ENCODE measurements around the gene BHLHE40. TPM values are rescaled to one million over a fixed set of nuclear protein-coding genes. Genes with fewer than 3 reads are reported as not detected.
A peak's percentile ranks its signal among the peaks of the same experiment; 100 is the strongest.

Gene BHLHE40
- total and polyA plus RNA-seq, 2 donors (not counting 3 experiments of a cell fraction or from before 2014, with no cell fraction given): 40.3 to 57.9 TPM

DNA sequence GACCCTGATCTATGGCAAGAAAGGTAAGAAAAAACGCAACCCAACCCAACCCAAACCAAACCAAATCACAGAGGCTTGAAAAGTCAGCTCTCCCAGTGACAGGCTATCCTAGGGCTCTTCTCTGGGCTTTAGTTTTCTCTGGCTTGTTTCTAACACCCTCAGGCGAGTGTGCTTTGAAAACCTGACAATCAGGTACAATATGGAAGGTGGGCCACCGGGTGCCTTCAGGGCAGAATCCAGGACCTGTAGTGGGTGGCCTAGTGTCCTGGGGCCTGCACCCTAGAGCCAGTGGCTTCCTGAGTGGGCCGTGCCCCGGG, 46.8 kb downstream of the BHLHE40 start:
- dilution Hi-C loops (cut with MboI; ENCODE audit: extremely low pct_ligation_motif_present, low sequenced_read_pairs): no loop called here
- no peak for TF ChIP-seq GATA2 (IDR thresholded peaks at IDR 0.05; ENCODE audit: insufficient read depth, insufficient read length, low read depth, low read length)
- TF ChIP-seq FOS (IDR thresholded peaks at IDR 0.05; ENCODE audit: borderline replicate concordance, insufficient read depth, low read length): no peak
- no peak for TF ChIP-seq JUN (IDR thresholded peaks at IDR 0.05; ENCODE audit: borderline replicate concordance, insufficient read depth, insufficient read length, low read depth)
- no peak for TF ChIP-seq POLR2A (IDR thresholded peaks at IDR 0.05; ENCODE audit: low read depth, low read length)
- no peak for TF ChIP-seq POLR2AphosphoS5 (IDR thresholded peaks at IDR 0.05; ENCODE audit: insufficient read depth, low read depth, low read length)
- TF ChIP-seq EZH2 (IDR thresholded peaks at IDR 0.05; ENCODE audit: borderline replicate concordance, low read depth, low read length, severe bottlenecking): no peak
- no peak for TF ChIP-seq MYC (IDR thresholded peaks at IDR 0.05; ENCODE audit: low read depth, low read length)
- TF ChIP-seq, protein P1, sequence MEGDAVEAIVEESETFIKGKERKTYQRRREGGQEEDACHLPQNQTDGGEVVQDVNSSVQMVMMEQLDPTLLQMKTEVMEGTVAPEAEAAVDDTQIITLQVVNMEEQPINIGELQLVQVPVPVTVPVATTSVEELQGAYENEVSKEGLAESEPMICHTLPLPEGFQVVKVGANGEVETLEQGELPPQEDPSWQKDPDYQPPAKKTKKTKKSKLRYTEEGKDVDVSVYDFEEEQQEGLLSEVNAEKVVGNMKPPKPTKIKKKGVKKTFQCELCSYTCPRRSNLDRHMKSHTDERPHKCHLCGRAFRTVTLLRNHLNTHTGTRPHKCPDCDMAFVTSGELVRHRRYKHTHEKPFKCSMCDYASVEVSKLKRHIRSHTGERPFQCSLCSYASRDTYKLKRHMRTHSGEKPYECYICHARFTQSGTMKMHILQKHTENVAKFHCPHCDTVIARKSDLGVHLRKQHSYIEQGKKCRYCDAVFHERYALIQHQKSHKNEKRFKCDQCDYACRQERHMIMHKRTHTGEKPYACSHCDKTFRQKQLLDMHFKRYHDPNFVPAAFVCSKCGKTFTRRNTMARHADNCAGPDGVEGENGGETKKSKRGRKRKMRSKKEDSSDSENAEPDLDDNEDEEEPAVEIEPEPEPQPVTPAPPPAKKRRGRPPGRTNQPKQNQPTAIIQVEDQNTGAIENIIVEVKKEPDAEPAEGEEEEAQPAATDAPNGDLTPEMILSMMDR (IDR thresholded peaks at IDR 0.05; ENCODE audit: extremely low read depth in 1 of 2, insufficient read depth in 1 of 2, low read depth in 1 of 2, low read length in 2 of 2): no peak
- TF ChIP-seq MAX (IDR thresholded peaks at IDR 0.05; ENCODE audit: insufficient read depth, insufficient read length): no peak
- Histone ChIP-seq H3K79me2 (ENCODE audit: control insufficient read depth, insufficient read depth, low read length) (no peaks in the 10 kb centered on the region), H4K20me1 (replicated peaks; ENCODE audit: control insufficient read depth, extremely low read depth, insufficient read depth, low read length) (no peaks in the 10 kb centered on the region), H3K4me2 (ENCODE audit: insufficient read depth, low read length) (no peak overlapping the region), H3K4me3 (replicated peaks in 1 of 3; ENCODE audit: insufficient read depth in 1 of 3, low read depth in 1 of 3, low read length in 3 of 3) (peak overlapping the region in 1 of 3 experiments; percentile 48), H3K27me3 (ENCODE audit: control insufficient read depth in 2 of 2, insufficient read depth in 2 of 2, low read length in 2 of 2) (no peaks in the 10 kb centered on the region), H3K9ac (replicated peaks; ENCODE audit: extremely low read depth, insufficient read depth, low read length) (peak overlapping the region; percentile 90), H2AFZ (ENCODE audit: low read depth, low read length) (no peak overlapping the region), H3K4me1 (ENCODE audit: control insufficient read depth, extremely low read depth, insufficient read depth, low read length) (peaks cover 33% of the 10 kb centered on the region), H3K27ac (ENCODE audit: insufficient read depth, low read depth, low read length) (peak overlapping the region; percentile 95), H3K36me3 (ENCODE audit: control insufficient read depth in 2 of 2, extremely low read depth in 1 of 2, insufficient read depth in 2 of 2, low read length in 2 of 2) (no peaks in the 10 kb centered on the region), H3K9me3 (replicated peaks; ENCODE audit: control insufficient read depth, insufficient read depth, low read length) (no peaks in the 10 kb centered on the region), H3K9me1 (replicated peaks; ENCODE audit: control insufficient read depth, extremely low read depth, insufficient read depth, low read length) (no peaks in the 10 kb centered on the region)
- DNase-seq (ENCODE audit: low read depth, low spot score): no peak
- BruUV-seq (replicated peaks): TSS peak; percentile 8
- CTCF ChIA-PET: interaction anchor here (0.6 to 10.7 kb wide), 23 partner anchors 11 to 370 kb away, joined by 3 to 327 read pairs (median 4); partner anchors contain the start of gene BHLHE40
- FAIRE-seq: no peak
- POLR2A ChIA-PET: interaction anchor here (0.7 to 1.4 kb wide), 4 partner anchors 33 to 47 kb away, joined by 3 to 7 read pairs (median 4); partner anchors contain the start of gene BHLHE40
- intact Hi-C loops (cut with micrococcal nuclease): loop anchor here (1.0 to 5.0 kb wide), 8 partner anchors 10 to 370 kb away; partner anchors contain the start of gene ARL8B
